Measurements from ENCODE around the gene UBAC1.

The UBAC1 gene, protein sequence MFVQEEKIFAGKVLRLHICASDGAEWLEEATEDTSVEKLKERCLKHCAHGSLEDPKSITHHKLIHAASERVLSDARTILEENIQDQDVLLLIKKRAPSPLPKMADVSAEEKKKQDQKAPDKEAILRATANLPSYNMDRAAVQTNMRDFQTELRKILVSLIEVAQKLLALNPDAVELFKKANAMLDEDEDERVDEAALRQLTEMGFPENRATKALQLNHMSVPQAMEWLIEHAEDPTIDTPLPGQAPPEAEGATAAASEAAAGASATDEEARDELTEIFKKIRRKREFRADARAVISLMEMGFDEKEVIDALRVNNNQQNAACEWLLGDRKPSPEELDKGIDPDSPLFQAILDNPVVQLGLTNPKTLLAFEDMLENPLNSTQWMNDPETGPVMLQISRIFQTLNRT

DNA sequence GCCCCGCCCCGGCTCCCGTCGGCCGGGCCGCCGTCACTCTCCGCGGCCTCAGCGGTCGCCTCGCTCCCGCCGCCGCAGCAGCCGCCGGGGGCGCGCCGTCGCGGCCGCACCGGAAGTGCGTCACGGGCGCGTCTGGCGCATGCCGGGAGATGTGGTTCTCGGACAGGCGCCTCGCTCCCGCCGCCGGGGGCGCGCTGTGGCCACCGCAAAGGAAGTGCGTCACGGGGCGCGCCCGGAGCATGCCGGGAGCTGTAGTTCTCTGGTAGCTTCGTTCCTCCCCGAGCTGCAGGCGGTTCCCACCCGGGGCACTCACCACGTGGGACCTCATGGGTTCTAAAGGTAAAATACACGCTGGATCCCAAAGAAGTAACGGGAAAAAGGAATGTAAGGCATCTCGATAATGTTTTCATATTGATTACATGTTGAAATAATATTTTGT, at the start of gene UBAC1:
TSS of gene UBAC1 (minus strand) at position 97 of the 439 bp plus-strand sequence. CDS start 211 bp downstream, outside the sequence.
- DNase-seq: peak; percentile 96

DNA sequence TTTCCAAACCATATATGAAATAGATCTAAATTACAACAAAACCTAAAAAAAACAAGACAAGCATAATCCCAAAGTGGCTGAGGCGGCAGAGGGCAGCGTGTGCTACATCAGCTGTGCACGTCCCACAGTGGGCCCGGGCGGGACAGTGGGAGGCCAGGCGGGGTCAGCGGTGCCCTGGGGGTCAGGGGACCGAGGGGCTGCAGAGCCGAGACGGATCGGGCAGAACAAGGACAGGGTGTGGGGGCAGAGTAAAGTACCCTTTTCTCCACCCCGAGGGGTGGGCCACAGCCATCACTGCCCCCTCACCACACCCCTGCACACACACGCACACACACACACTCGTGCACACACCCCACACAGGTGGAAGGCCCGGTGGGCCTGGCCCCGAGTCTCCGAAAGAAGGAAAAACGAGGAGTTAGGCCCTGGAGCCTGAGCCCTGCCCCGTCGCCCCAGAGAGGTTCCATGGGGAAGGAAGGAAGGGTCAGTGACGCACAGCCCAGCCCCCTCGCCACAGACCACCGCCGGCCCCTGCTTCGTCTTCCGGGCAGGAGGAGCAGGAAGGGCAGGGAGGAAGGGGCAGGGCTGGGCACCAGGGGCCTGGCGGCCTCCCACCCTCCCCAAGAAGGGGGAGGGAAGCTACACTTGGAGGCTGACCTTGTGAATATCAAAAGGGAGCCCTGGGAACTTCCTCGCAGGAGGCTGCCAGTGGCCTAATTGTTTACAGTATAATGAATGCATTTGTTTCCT, 49.6 kb upstream of the UBAC1 start:
- no peak for DNase-seq

GRCh38 chr9:136010176-136010575, 49.0 kb upstream of the UBAC1 start:
- no peak for DNase-seq

DNA sequence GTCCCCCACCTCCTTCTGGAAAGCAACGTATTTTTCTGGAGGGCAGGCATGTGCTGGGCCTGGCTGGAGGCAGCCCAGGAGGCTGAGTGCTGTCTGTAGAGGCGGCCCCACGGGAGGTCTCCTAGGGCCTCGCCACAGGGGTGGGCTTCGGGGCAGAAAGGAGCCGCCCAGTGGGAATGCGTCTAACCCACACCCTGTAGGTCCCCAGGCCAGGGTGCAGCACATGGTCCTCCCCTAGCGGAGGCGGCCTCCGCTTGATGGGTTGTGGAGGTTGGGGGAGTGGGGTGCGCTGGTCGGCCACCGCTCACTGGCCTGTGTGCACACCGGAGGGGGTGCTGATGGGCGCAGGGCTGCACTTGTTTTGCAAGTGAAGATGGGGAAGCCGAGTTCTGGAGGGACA, 48.3 kb upstream of the UBAC1 start:
- no peak for DNase-seq

DNA sequence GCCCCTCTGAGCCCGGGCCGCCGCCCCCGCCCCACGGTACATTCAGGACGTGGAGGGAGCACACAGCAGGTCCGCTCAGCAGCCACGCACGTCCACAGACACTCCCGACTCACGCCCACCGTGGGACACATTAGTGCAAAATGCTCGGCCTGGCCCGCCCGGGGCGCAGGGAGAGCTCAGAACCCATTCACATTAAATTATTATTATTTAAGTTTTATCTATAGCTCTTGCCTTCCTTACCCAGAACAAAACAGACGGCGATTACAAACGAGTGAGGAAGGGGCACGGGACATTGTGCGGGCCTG, 47.5 kb upstream of the UBAC1 start:
- DNase-seq: no peak

GRCh38 chr9:136007934-136008692, 46.9 kb upstream of the UBAC1 start:
- no peak for DNase-seq

- DNase-seq: no peak
Measured at GRCh38 chr9:136007276-136007933, 46.2 kb upstream of the UBAC1 start.

DNA sequence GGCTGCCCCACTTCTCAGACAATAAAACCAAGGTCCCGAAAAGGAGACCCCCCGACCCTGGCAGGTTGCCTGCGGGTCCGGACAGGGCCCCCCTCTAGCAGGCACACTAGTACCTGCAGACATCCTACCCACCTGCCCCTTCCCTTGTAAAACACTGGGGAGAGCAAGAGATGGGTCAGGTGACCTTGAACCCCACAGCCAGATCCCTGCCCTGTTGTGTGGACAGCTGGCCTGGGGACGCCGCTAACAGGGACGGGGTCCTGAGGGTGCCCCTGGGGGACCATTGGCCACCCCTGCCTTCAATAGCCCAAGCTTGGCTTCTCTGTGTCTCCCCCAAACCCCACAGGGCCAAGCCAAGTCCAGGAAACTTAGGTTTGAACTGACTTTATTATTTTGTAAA, 45.0 kb upstream of the UBAC1 start:
- DNase-seq: no peak

DNA sequence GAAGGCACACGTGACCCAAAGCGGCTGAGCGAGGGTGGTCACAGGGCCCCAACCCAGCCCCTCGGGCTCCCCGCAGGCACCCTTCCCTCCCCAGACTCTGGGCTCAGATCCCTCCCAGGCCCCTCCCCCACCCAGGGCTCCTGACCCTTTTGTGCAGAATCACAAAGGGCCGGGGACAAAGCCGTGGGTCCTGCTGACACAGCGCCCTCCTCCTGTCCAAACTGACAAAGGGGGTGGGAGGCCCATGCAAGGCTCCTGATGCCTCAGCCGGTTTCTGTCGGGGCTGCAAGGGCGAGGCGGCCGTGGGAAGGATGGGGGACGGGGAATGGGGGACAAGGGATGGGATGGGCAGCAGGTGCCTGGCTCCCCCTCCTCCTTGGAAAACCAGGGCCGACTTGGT, 43.5 kb upstream of the UBAC1 start:
- DNase-seq: no peak

DNA sequence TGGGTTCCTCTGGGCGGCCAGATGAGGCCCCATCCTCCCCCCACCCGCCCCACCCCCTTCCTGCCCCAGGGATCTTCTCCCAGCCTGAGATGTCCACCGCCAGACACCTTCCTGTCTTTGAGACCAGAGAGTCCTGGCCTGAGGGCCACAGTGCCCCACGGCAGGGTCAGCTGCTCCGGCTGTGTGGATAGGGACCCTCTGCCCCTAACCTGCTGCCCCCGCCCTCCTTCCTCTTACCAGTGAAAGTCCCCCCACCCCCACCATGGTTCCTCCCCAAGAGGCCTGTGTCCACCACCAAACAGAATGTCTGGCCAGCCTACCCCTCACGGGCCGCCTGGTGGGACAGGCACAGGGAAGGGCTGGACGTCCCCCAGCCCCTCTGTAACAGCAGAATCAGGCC, 43.0 kb upstream of the UBAC1 start:
- DNase-seq: no peak

DNA sequence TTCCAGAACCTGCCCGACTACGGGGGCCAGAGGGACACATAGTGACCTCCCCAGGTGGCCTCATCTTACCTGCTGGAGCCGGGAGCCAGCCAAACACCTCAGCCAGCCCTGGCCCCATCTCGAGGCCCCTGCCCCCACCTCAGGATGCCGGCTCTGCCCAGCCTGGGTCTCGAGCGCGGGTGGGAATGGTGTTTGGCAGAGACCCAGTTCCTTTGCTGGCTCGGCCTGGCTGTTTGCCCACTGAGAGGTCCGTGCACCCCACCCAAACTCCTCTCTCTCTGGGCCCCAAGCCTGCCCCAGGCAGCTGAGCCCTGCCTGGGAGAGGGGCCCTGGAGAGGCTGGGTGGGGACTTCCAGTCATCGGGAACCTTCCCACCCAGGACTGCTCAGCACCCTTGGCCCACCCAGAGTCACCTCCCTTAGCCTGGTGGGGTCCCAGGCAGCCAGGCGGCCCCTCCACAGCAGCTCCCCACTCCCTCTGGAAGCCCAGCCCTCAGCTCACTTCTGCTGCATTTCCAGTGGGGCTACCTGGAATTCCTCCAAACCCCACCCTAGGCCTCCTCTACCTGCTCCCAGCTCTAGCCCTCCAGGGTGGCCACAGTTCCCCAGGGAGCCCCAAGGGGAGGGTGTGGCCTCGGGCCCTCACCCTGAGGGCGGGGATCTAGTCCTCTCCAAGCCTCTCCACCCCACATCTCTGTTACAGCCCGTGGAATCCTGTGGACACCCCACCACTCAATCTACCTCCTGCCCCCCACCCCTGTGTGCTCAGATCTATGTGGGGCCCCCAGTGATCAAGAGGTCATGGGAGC, 42.4 kb upstream of the UBAC1 start:
- DNase-seq: no peak

- DNase-seq: no peak
Measured at GRCh38 chr9:136002881-136003280, 41.7 kb upstream of the UBAC1 start.

DNA sequence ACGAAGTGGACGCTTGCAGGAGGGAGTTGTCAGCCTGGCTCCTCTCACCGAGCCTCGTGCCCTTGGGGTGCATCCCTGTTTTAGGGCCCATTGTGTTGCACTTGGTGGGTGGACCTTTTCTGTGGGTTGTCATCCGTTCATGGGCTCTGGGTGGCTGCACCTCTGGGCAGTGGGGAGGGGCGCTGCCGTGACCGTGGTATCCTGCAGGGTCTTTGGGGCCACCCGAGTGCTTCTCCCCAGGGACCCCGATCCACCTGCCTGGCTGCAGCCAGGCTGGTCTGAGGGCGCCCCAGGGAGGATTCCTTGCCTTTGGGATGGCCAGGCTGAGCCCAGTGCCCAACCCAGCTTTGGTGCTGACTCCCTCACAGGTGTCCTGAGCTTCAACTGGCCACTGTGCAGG, 41.0 kb upstream of the UBAC1 start:
- DNase-seq: no peak

DNA sequence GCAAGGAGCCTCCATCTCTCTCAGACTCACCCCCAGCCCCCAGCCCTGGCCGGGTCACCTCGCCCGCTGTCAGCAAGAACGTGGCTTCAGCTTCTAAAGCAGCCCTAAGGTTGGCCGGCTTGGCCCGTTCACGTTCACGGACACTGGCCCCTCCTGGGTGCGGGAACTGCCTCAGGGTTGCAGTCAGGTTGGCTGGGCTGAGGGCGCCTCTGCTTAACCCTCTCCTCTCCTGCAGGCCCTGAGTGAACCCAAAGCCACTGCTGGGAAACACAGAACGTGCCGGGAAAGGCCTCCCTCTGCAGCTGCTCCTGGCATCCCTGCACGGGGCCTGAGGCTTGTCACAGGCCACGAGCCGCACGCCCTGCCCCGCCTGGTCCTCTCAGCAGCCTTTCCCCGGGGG, 40.1 kb upstream of the UBAC1 start:
- no peak for DNase-seq

DNA sequence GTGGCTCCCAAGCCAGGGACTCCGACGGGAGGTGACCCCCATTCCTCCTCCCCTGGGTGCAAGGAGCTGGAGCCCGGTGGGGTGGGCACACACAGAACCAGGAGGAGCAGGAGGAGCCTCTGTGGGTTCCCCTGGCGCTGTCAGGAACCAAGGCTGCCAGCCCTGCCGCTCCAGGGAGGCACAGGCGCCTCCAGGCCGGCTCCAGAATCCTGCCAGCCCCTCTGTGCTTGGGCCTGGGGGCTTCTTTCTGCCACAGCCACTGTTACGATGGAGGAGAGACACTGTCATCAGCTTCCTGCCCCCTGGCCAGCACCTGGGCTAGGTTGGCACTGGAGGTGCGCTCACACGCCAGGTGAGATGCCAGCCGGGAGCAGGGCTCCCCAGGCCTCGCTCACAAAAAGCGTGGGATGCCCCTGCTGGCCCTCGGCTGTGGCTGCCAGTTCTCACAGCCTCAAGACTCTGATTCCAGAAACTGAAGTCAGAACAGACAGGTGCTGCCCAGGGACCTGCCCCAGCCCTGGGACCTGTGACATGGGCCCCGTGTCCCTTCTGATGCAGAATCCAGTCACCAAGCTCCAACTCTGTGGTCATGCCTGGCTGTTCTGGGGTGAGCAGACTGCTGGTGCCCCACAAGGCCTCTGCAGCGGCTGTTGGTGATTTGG, 37.4 kb upstream of the UBAC1 start:
- no peak for DNase-seq

GRCh38 chr9:135998016-135998380, 36.8 kb upstream of the UBAC1 start:
- no peak for DNase-seq

DNA sequence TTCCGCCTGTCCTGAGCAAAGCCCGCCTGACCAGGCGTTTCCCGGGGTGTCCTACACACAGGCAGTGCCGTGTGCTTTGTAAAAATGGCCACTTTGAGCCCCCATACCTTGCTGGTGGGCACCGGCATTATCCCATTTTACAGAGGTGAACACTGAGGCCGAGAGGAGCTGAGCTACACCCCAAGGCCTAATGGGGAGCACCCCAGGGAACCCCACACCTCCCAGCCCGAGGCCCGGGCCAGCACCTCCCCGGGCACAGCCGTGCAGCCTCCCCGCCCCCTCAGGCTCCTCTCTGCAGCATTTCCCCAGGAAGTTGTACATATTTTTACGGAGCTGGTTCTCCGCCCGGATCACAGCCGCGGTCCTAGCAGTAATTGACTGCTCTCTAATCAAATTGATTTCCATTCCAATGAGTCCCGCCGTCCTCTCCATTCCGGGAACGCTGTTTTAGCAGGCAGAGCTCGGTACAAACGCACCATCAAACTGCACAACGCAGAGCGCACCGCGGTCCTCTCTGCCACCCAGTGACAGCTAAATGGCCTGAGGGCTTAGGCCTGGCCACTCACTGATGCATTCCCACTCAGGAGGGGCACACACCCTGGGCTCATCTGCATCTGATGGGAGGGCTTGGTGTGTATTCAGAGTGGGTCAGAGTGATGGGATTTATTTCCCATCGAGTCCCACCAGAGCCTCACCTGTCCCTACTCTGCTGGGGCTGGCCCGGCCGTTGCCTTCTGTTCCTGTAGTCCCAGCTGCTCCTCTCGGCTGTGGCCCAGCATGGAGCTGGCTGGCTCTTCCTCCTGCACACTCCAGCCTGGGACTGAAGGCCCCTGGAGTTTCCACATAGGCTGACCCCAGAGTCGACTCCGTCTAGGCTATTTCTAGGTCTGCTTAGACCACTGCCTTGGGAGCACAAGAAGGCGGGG, 36.2 kb upstream of the UBAC1 start:
- DNase-seq: no peak

DNA sequence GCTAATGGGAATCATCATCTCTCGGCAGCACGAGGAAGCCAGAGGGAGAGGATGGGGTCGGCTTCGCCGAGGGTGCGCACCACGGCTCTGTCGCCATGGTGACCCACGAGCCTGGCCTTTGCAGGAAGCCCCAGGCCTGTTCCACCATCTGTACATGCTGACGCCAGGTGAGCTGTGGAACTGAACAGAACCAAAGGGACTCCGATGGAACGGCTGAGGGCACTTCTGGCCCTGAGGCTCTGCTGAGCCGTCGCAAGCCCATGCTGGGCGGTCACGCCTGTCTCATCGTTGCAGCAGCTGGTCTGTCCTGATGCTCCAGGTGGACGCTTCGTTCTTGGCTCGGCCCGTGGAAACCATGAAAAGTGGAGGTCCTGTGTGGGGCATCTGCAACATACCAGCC, 34.6 kb upstream of the UBAC1 start:
- DNase-seq: no peak

GRCh38 chr9:135994501-135995192, 33.5 kb upstream of the UBAC1 start:
- DNase-seq: no peak

Measured in stimulated activated CD4-positive, alpha-beta T cell treated with anti-CD3 and anti-CD28 coated beads, Interleukin-4, amount 100 ng/mL, for 1 hour (primary cell).